Measurements from ENCODE around the gene EEA1. TPM values are rescaled to one million over a fixed set of nuclear protein-coding genes. Genes with fewer than 3 reads are reported as not detected.

Gene EEA1
- total RNA-seq, 1 donor from 2014 or later, result 59.2 TPM

GRCh38 chr12:92730758-92731157 is 198.3 kb downstream of the EEA1 start:
- DNase-seq (ENCODE audit: extremely low spot score in 2 of 2), result no peak
- Histone ChIP-seq H3K36me3 (no peaks in the 10 kb centered on the region), H3K4me1 (peaks cover 11% of the 10 kb centered on the region), H3K27ac (no peak overlapping the region), H3K4me3 (no peak overlapping the region), H3K27me3 (no peaks in the 10 kb centered on the region), H3K9me3 (no peaks in the 10 kb centered on the region)
- TF ChIP-seq POLR2AphosphoS5 (IDR thresholded peaks at IDR 0.05; ENCODE audit: insufficient read depth in 1 of 2, low read depth in 1 of 2) (no peak), CTCF (IDR thresholded peaks at IDR 0.05) (no peak), POLR2A (IDR thresholded peaks at IDR 0.05) (no peak)
- intact Hi-C loops (cut with DNase I), result no loop called here

GRCh38 chr12:92729773-92730305 is 199.3 kb downstream of the EEA1 start:
- Histone ChIP-seq H3K27me3 (no peaks in the 10 kb centered on the region), H3K4me1 (peaks cover 2% of the 10 kb centered on the region), H3K4me3 (no peak overlapping the region), H3K36me3 (no peaks in the 10 kb centered on the region), H3K27ac (no peak overlapping the region), H3K9me3 (no peaks in the 10 kb centered on the region)
- intact Hi-C loops (cut with DNase I), result no loop called here
- DNase-seq (ENCODE audit: extremely low spot score in 2 of 2), result no peak
- TF ChIP-seq CTCF (IDR thresholded peaks at IDR 0.05) (no peak), POLR2A (IDR thresholded peaks at IDR 0.05) (no peak), POLR2AphosphoS5 (IDR thresholded peaks at IDR 0.05; ENCODE audit: insufficient read depth in 1 of 2, low read depth in 1 of 2) (no peak)

GRCh38 chr12:92726850-92727249 is 202.2 kb downstream of the EEA1 start:
- intact Hi-C loops (cut with DNase I), result no loop called here
- Histone ChIP-seq H3K4me3 (no peak overlapping the region), H3K9me3 (no peaks in the 10 kb centered on the region), H3K27ac (no peak overlapping the region), H3K27me3 (no peaks in the 10 kb centered on the region), H3K4me1 (no peaks in the 10 kb centered on the region), H3K36me3 (no peaks in the 10 kb centered on the region)
- TF ChIP-seq POLR2A (IDR thresholded peaks at IDR 0.05), result no peak
- no peak for TF ChIP-seq CTCF (IDR thresholded peaks at IDR 0.05)
- no peak for TF ChIP-seq POLR2AphosphoS5 (IDR thresholded peaks at IDR 0.05; ENCODE audit: insufficient read depth in 1 of 2, low read depth in 1 of 2)
- no peak for DNase-seq (ENCODE audit: extremely low spot score in 2 of 2)

- intact Hi-C loops (cut with DNase I), result no loop called here
Observed at GRCh38 chr12:92722897-92723296, 206.2 kb downstream of the EEA1 start.

More at GRCh38 chr12:92722897-92723296, 206.2 kb downstream of the EEA1 start:
- no peak for DNase-seq (ENCODE audit: extremely low spot score in 2 of 2)
- Histone ChIP-seq H3K27me3 (no peaks in the 10 kb centered on the region), H3K9me3 (no peaks in the 10 kb centered on the region), H3K27ac (no peak overlapping the region), H3K36me3 (no peaks in the 10 kb centered on the region), H3K4me1 (no peaks in the 10 kb centered on the region), H3K4me3 (no peak overlapping the region)
- TF ChIP-seq CTCF (IDR thresholded peaks at IDR 0.05) (no peak), POLR2A (IDR thresholded peaks at IDR 0.05) (no peak), POLR2AphosphoS5 (IDR thresholded peaks at IDR 0.05; ENCODE audit: insufficient read depth in 1 of 2, low read depth in 1 of 2) (no peak)

Data from vagina (tissue), 2 donors.